Stromal cell of bone marrow (primary cell): ENCODE measurements around the gene LBH.

Source experiments
- DNase-seq: peaks from one replicate; pipeline ENCODE4 v3.0.0-alpha.2; 2012; ENCODE audit warnings: low read depth

LBH gene

GRCh38 chr2:30273574-30273929 lies 42.2 kb downstream of the LBH start:
- DNase-seq = no peak

- no peak for DNase-seq
These were observed 43.9 kb downstream of the LBH start for GRCh38 chr2:30275256-30275655.

- DNase-seq = no peak
These were observed 45.1 kb downstream of the LBH start for GRCh38 chr2:30276455-30276911.

DNA sequence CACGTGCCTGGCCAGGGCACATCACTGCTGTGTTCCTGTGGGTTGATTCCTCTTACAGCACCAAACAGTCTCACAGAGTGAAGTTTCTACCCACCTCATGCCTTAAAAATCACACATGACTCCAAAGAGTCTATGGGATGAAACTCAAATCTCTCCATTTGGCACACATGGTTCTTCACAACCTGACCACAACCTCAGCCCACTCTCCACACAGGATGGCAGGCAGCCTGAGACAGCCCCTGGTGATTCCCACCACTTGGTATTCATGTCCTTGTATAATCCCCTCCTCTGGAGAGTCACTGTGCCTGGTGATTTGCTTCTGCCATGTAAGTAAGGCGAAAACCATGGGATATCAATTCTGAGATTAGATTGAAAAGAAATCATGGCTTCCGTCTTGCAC lies 46.2 kb downstream of the LBH start:
- DNase-seq = no peak

DNA sequence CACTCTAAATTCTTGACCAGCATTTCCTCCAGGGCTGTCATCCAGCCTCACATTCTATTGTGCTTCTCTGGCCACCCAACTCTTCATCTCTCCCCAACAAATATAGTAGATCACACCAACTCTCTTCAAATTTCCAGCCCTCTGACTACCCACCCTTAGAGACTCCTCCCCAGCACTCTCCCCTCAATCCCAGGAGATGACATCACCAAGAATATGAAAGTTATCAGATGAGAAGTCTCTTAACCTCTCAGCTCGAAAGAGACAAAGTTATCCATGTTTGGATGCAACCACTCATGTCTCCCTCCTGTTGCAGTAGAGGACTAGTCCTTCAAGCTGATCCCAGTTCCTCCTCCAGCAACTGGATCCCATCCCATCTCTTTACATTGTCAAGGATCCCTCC lies 47.1 kb downstream of the LBH start:
- no peak for DNase-seq

- no peak for DNase-seq
These were observed 49.5 kb downstream of the LBH start for GRCh38 chr2:30280596-30281434.

GRCh38 chr2:30282081-30282480 lies 50.7 kb downstream of the LBH start:
- DNase-seq = no peak

- no peak for DNase-seq
These were observed 51.4 kb downstream of the LBH start for GRCh38 chr2:30282721-30283120.

DNA sequence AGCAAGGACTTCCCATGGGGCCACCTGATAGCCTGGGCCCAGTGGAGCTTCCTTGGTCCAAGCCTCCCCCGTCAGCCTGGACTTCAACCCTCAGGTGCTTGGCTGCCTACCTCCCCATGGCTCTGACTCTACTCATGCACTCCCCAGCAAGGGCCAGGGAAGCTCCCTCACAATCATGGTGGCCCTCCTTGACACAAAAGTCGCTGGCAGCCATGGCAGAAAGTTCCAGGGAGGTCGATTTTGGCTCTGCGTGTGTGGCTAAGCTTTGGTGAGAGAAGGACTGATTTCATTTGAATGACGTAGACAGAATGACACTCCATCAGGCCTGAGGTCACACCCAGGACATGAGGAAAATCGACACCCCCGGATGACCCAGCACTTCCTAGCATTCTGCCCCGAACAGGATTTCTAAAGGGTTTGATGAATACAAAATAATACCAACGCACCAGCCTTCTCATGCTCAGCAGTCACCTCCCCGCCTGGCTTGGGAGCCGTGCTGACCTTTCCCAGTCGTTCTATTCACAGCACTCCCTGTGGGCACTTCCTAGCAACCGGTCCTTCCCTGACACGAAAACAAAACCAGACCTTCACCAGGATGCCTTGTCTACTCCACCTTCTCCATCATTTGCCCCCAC lies 52.7 kb downstream of the LBH start:
- no peak for DNase-seq

- no peak for DNase-seq
These were observed 54.4 kb downstream of the LBH start for GRCh38 chr2:30285758-30286157.

- DNase-seq = no peak
These were observed 56.0 kb downstream of the LBH start for GRCh38 chr2:30287190-30287840.

DNA sequence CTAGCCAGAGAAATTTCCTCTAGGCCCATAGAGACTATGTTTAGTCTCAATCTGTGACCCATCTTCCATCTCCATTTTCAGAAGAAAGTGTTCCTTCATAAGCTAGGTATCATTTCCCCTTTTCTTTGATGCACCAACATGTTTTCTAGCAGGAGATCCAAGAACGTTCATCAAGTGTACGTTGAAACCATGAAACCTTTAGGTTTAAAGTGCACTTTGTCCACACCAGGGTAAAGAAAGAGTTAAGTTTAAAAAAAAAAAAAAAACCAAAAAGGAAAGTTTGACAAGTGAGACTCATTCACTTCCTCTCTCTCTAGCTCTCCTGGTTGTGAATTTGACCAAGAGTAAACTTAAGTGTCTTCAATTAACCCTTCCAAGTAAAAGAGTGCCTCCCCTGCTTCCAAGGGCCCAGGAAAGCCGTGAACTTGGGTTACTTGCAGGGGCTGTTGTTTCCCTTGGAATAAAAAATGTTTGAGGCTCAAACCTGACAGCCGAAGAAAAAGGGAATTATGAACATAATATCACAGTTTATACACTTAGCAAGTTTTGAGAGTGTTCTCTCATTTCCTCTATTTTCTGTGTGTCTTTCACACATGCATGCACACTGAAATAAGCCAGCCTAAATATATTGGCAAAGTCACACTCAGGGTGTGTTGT lies 56.7 kb downstream of the LBH start:
- no peak for DNase-seq

DNA sequence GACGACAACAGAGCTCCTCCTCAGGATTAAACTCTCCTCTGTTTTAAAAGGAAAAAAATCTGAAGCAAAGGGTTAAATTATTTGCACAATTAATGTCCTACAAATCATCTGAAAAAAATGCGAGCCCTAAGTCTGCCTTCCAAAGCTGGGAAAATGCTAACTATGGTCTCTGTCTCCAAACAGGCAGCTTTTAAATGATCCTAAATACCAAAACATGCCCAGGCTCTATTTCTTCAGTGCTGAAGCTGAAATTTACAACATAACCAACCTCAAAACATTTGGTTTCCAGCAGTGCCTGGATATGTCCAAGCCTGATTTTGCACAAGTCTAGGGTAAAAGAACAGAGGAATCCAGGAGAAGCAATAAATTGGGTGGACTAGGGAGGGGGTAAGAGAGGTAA lies 57.2 kb downstream of the LBH start:
- DNase-seq = no peak

DNA sequence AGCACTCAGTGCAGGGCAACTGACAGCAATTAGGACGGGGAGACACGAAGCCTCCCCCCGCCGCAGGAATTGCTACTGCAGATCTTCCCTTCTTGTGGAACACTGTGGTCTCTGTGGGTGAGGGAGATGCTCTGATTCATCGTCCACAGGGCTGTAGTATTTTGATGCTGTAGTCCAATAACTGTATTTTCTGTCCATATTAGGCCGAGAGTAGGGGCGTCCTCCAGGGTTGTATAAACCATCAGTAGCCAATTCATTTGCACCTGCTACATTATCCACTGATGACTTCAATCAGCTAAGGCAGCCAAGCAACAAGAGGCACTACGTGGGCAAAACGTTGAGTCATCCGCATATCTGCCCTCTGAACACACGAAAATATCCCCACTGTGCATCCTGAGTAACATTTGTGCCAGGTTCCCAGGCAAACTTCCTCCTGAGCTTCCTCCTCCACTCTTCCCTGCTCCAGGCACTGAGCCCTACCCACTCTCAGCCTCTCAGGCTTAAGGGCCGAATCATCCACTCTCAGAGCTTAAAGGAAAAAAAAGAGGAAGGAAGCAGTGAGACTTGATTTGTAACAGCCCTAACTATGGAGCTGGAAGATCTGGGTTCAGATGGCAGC lies 62.1 kb downstream of the LBH start:
- DNase-seq = peak; percentile 65

GRCh38 chr2:30294133-30294532 lies 62.8 kb downstream of the LBH start:
- no peak for DNase-seq

DNA sequence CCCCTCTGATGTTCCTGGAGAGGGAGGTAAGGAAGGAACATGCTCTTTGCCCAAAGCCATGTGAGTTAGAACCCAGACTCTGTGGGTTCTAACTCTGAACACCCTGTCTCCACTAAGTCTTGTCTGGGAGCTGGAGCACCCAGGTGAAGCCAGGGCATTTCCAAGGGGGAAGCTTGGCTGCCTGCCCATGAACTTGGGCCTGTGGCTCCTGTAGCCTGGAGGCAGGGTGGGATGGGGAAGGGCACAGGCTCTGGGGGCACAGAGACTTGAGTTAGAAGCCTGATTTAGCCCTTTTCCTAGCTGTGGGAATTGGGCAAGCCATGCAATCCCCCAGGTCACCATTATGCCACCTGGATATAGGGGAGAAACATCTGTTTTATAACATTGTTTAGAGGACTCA lies 65.2 kb downstream of the LBH start:
- no peak for DNase-seq

- DNase-seq = no peak
These were observed 67.0 kb downstream of the LBH start for GRCh38 chr2:30298302-30298701.

GRCh38 chr2:30300122-30300455 lies 68.8 kb downstream of the LBH start:
- DNase-seq = no peak

DNA sequence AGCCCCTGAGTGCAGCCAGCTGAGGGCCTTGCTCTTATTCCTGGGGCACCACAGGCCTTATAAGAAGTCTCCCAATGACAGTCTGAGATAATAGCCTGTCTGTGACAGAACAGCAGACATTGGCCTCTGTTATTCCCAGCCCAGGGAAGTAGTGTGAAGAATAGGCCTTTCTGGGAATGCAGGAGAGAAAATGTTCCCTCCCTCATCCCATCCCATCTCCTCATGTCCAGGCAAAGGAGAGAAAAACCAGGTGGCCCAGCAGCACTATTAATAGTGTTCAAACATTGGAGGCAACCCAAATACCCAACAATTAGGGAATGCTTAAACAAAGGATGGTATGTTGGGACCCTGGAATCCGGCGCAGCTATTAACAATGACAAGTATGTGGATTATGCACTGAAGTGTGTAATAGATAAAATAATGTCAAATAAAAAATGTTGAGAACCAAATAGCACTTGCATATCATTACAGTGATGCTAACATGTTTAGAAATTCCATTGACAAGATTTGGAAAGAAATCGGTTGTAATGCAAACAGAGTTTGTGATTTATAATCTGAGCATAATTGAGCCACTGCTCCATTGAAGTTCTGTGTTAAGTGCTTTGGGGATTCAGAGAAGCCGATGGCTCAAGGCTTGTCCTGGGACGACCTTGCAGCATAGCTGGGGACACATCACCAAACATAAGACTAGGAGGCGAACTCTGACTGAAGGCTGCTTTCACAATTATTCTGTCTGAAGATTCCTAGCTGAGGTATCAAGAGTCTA lies 69.3 kb downstream of the LBH start:
- DNase-seq = no peak

DNA sequence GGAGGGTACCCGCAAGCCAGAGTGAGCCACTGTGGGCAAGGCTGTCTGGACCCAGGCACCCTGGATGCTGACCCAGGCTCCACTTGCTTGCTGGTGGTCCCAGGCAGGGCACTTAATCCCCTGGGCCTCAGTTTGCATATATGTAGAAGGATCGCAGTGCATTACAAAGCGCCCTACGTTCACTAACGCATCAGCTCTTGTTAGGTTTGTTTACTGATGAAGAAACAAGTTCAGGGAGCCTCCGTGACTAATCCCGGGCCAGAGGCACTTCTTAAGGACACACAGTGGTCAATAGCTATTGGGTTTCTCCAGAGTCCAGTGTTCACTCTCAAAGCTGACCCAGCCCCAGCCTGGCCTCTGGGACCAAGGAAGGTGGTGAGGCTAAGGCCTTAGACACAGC lies 70.2 kb downstream of the LBH start:
- DNase-seq = no peak

DNA sequence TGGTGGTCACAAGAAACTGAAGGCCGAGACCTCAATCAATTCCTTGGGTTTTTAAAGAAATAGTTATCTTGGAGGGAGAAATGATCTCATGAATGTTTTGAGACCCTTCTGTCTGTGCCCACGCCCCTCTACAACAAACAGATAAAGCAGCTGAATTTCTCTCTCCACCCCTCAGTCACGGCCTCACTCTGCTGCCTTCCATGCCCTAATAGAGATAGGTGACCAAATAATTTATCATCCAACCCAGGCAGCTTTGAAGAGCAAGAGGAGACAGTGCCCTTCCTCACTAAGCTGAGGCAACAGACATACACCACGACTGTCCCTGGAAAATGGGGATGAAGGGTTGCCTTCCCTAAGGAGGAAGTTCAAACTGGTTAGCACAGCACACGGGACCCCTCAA lies 71.2 kb downstream of the LBH start:
- no peak for DNase-seq

DNA sequence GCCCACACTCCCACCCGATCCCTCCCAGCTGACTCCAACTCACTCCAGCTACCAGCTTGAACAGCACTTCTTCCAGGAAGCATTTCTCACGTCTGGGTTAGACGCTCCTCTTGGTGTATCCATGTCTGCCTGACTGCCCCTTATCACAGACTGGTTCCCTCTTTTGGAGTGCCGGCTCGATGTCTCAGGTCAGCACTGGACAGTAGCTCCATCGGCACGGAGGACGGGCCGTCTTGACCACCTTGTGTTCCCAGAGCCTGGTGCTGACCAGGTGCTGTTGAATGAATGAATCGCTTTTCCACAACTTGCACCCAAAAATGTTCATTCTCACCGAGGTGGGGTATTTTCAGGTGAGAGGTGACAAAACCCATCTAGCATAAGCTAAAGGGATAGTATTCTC lies 71.8 kb downstream of the LBH start:
- DNase-seq = no peak
